ENCODE results near the gene BCAR1.

Gene BCAR1

GRCh38 chr16:75252946-75253911 lies 1.8 kb upstream of the BCAR1 start:
- 35 to 55% methylated on average over 9 to 12 of the region's 15 CpGs for WGBS, 2 experiments (ENCODE audit: insufficient coverage in 2 of 2)
- H3K9me3 ChIP-seq (ENCODE audit: control insufficient read depth, low read length): no peaks in the 10 kb centered on the region
- peak overlapping the region; percentile 96 for H3K27ac ChIP-seq (ENCODE audit: low read depth, low read length, severe bottlenecking)
- H3K4me1 ChIP-seq (ENCODE audit: control insufficient read depth, insufficient read depth, low read length, poor library complexity, severe bottlenecking): peaks cover 78% of the 10 kb centered on the region
- peaks cover 26% of the 10 kb centered on the region for H3K36me3 ChIP-seq (ENCODE audit: control insufficient read depth, insufficient read depth, low read length)
- H3K4me3 ChIP-seq (ENCODE audit: extremely low read depth, insufficient read depth, low read length, poor library complexity, severe bottlenecking): peak overlapping the region; percentile 23

GRCh38 chr16:75252049-75252864 lies 833 bp upstream of the BCAR1 start:
- no peaks in the 10 kb centered on the region for H3K9me3 ChIP-seq (ENCODE audit: control insufficient read depth, low read length)
- 54 to 63% methylated on average over 17 to 20 of the region's 24 CpGs for WGBS, 2 experiments (ENCODE audit: insufficient coverage in 2 of 2)
- peak overlapping the region; percentile 23 for H3K4me3 ChIP-seq (ENCODE audit: extremely low read depth, insufficient read depth, low read length, poor library complexity, severe bottlenecking)
- peak overlapping the region; percentile 96 for H3K27ac ChIP-seq (ENCODE audit: low read depth, low read length, severe bottlenecking)
- H3K4me1 ChIP-seq (ENCODE audit: control insufficient read depth, insufficient read depth, low read length, poor library complexity, severe bottlenecking): peaks cover 78% of the 10 kb centered on the region
- H3K36me3 ChIP-seq (ENCODE audit: control insufficient read depth, insufficient read depth, low read length): peaks cover 36% of the 10 kb centered on the region

DNA sequence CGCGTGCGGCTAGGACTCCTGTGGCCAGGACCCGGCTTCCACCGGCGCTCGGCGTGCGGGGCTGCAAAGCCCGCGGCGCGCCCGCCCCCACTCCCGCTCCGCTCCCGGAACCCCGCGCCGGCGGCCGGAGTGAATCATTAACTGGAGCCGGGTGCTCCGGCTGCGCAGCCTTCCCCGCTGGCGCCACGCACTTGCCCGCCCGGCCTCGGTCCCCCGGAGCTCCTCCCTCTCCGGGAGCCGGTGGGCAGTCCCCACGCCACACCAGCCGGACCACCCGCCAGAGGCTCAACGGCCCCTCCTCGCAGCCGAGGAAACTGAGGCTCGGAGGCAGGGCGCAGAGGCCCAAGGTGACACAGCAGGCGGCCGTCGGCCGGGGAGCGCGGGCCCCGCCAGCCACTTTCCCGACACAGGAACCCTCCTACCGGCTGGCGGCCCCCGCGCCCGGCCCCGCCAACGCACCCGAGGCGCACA lies 580 bp downstream of the BCAR1 start:
- Histone ChIP-seq H3K4me1 (ENCODE audit: control insufficient read depth, insufficient read depth, low read length, poor library complexity, severe bottlenecking) (peaks cover 78% of the 10 kb centered on the region), H3K36me3 (ENCODE audit: control insufficient read depth, insufficient read depth, low read length) (peaks cover 48% of the 10 kb centered on the region), H3K27ac (ENCODE audit: low read depth, low read length, severe bottlenecking) (peak overlapping the region; percentile 99), H3K9me3 (ENCODE audit: control insufficient read depth, low read length) (no peaks in the 10 kb centered on the region), H3K4me3 (ENCODE audit: extremely low read depth, insufficient read depth, low read length, poor library complexity, severe bottlenecking) (peak overlapping the region; percentile 87)
- 0% methylated on average over 39 to 52 of the region's 59 CpGs for WGBS, 2 experiments (ENCODE audit: insufficient coverage in 2 of 2)

GRCh38 chr16:75250089-75250808 lies 1.2 kb downstream of the BCAR1 start:
- 4 to 9% methylated on average over 19 to 22 of the region's 29 CpGs for WGBS, 2 experiments (ENCODE audit: insufficient coverage in 2 of 2)
- no peaks in the 10 kb centered on the region for H3K9me3 ChIP-seq (ENCODE audit: control insufficient read depth, low read length)
- H3K4me3 ChIP-seq (ENCODE audit: extremely low read depth, insufficient read depth, low read length, poor library complexity, severe bottlenecking): peak overlapping the region; percentile 87
- H3K36me3 ChIP-seq (ENCODE audit: control insufficient read depth, insufficient read depth, low read length): peaks cover 48% of the 10 kb centered on the region
- peaks cover 80% of the 10 kb centered on the region for H3K4me1 ChIP-seq (ENCODE audit: control insufficient read depth, insufficient read depth, low read length, poor library complexity, severe bottlenecking)
- peak overlapping the region; percentile 99 for H3K27ac ChIP-seq (ENCODE audit: low read depth, low read length, severe bottlenecking)

DNA sequence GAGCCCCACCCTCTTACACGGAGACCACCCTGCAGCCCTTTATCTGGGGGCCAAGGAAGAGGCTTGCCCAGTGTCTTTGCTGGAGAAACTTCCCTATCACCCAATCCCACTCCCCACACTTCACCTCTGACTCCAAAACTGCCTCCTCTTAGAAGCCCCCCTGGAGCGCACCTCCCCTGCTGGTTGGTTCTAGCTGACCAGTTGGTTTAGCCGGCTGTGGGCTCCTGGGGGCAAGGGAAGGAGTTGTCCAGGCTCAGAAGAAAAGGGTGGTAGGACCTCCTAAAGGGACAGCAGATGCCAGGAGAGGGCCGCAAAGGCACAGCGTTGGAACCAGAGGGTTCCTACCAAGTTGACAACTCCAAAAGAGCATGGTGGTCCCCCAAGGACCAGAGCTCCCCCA lies 2.0 kb downstream of the BCAR1 start:
- no peaks in the 10 kb centered on the region for H3K9me3 ChIP-seq (ENCODE audit: control insufficient read depth, low read length)
- 68 to 90% methylated on average over 4 to 5 of the region's 5 CpGs for WGBS, 2 experiments (ENCODE audit: insufficient coverage in 2 of 2)
- peaks cover 77% of the 10 kb centered on the region for H3K4me1 ChIP-seq (ENCODE audit: control insufficient read depth, insufficient read depth, low read length, poor library complexity, severe bottlenecking)
- peak overlapping the region; percentile 87 for H3K4me3 ChIP-seq (ENCODE audit: extremely low read depth, insufficient read depth, low read length, poor library complexity, severe bottlenecking)
- H3K27ac ChIP-seq (ENCODE audit: low read depth, low read length, severe bottlenecking): peak overlapping the region; percentile 99
- peaks cover 51% of the 10 kb centered on the region for H3K36me3 ChIP-seq (ENCODE audit: control insufficient read depth, insufficient read depth, low read length)

DNA sequence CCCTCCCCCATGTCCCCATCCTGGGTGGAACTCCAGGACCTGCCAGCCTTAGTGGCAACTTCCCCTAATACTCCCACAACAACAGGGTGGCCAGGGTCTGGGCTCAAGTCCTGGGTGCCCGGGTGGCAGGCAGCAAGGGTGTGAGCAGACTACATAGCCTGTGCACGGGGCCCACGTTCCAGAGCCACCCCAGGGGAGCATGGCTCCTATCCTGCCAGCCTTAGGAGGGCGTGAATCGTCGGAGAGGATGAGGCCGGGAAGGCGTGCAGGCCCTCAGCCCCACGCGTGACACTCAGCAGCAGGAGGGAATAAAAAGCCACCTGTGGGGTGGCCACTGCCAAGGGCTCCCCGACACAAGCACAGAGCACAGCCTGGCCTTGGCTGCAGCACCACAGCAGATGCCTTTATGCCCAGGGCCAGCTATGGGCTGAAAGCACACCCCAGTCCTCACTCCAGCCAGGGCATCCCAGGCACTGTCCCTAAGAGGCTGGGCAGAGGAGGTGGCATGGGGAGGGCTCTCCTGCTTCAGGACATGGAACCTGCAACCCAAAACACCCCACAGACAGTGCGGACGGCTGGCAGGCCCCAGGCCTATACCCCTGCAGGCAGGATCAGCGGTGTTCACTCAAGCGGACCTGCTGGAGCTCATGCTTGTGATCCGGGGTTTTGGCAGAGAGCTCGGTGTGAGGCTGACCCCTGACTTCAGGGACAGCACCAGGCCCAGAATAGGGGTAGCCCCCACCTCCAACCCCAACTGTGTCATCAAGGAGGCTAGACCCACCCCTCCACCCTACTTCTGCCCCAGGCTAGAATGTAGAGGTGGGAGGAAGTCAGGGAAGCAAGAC lies 2.7 kb downstream of the BCAR1 start:
- H3K4me3 ChIP-seq (ENCODE audit: extremely low read depth, insufficient read depth, low read length, poor library complexity, severe bottlenecking): peak overlapping the region; percentile 87
- peak overlapping the region; percentile 99 for H3K27ac ChIP-seq (ENCODE audit: low read depth, low read length, severe bottlenecking)
- H3K4me1 ChIP-seq (ENCODE audit: control insufficient read depth, insufficient read depth, low read length, poor library complexity, severe bottlenecking): peaks cover 77% of the 10 kb centered on the region
- 88 to 89% methylated on average over 12 to 14 of the region's 17 CpGs for WGBS, 2 experiments (ENCODE audit: insufficient coverage in 2 of 2)
- peaks cover 58% of the 10 kb centered on the region for H3K36me3 ChIP-seq (ENCODE audit: control insufficient read depth, insufficient read depth, low read length)
- H3K9me3 ChIP-seq (ENCODE audit: control insufficient read depth, low read length): no peaks in the 10 kb centered on the region

GRCh38 chr16:75248142-75248535 lies 3.3 kb downstream of the BCAR1 start:
- H3K36me3 ChIP-seq (ENCODE audit: control insufficient read depth, insufficient read depth, low read length): peaks cover 64% of the 10 kb centered on the region
- H3K4me1 ChIP-seq (ENCODE audit: control insufficient read depth, insufficient read depth, low read length, poor library complexity, severe bottlenecking): peaks cover 77% of the 10 kb centered on the region
- no peaks in the 10 kb centered on the region for H3K9me3 ChIP-seq (ENCODE audit: control insufficient read depth, low read length)
- peak overlapping the region; percentile 99 for H3K27ac ChIP-seq (ENCODE audit: low read depth, low read length, severe bottlenecking)
- peak overlapping the region; percentile 87 for H3K4me3 ChIP-seq (ENCODE audit: extremely low read depth, insufficient read depth, low read length, poor library complexity, severe bottlenecking)
- 83 to 89% methylated on average over 9 to 13 of the region's 13 CpGs for WGBS, 2 experiments (ENCODE audit: insufficient coverage in 2 of 2)

DNA sequence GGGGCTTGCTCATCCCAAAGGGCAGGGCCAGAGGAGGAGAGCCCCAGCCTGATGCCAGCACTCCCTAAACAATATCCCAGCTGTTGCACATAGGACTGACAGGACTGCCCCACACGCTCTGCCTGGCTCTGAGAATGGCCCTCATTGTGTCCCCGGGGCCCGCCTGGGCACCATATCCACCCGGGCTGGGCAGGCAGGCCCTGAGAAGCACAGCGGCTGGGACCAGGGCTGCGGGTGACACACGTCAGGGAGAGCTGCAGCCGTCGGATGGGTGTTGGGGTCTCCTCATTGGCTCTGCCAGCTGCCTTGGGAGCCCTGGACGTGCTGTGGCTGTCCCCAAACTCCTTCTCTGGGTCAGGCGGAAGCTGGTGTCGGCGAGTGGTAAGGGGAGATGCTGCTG lies 4.2 kb downstream of the BCAR1 start:
- WGBS, 2 experiments (ENCODE audit: insufficient coverage in 2 of 2): 92% methylated on average over 10 to 13 of the region's 13 CpGs
- H3K4me1 ChIP-seq (ENCODE audit: control insufficient read depth, insufficient read depth, low read length, poor library complexity, severe bottlenecking): peaks cover 75% of the 10 kb centered on the region

DNA sequence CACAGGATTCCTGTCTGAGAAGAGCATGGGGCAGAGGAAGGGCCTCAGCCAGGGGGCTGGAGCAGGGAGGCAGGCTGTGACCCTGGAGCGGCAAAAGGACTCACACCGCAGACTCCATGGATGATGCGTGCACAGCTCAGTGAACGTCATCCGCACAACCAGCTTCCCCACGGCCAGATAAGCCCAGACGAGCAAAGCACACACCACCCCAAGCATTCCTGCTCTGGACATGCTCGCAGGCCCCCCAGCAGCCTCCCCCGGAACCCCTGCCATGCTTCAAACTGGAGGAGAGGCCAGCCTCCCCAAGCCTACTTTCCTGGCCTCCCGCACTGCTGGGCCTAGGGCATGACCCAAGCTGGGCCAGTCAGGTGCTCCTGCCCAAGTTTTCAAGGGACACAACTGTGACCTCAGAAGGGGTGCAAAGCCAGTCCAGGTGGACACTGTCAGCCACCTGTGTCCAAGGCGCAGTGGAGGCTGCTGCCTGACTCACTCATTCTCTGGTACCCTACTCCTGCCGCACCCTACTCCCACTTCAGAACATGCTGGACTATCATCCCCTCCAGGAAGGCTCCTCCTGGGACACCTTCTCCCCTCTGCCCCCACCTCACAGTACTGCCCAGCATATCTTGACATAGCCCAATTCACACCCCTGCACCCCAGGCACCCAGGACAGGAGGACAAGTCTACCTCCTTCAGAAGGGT lies 4.8 kb downstream of the BCAR1 start:
- 85 to 89% methylated on average over 11 to 12 of the region's 12 CpGs for WGBS, 2 experiments (ENCODE audit: insufficient coverage in 2 of 2)
- Histone ChIP-seq H3K9me3 (ENCODE audit: control insufficient read depth, low read length) (no peaks in the 10 kb centered on the region), H3K4me1 (ENCODE audit: control insufficient read depth, insufficient read depth, low read length, poor library complexity, severe bottlenecking) (peaks cover 75% of the 10 kb centered on the region), H3K4me3 (ENCODE audit: extremely low read depth, insufficient read depth, low read length, poor library complexity, severe bottlenecking) (no peak overlapping the region), H3K27ac (ENCODE audit: low read depth, low read length, severe bottlenecking) (peak overlapping the region; percentile 99), H3K36me3 (ENCODE audit: control insufficient read depth, insufficient read depth, low read length) (peaks cover 75% of the 10 kb centered on the region)

More for the DNA sequence above, 4.2 kb downstream of the BCAR1 start:
- Histone ChIP-seq H3K9me3 (ENCODE audit: control insufficient read depth, low read length) (no peaks in the 10 kb centered on the region), H3K36me3 (ENCODE audit: control insufficient read depth, insufficient read depth, low read length) (peaks cover 70% of the 10 kb centered on the region), H3K4me3 (ENCODE audit: extremely low read depth, insufficient read depth, low read length, poor library complexity, severe bottlenecking) (peak overlapping the region; percentile 8), H3K27ac (ENCODE audit: low read depth, low read length, severe bottlenecking) (peak overlapping the region; percentile 99)

All from mesodermal cell (in vitro differentiated cells).